ENCODE data around the gene OGFRL1.

GRCh38 chr6:71321314-71321713 is 32.7 kb downstream of the OGFRL1 start:
- TF ChIP-seq CTCF (conservative IDR thresholded peaks at IDR 0.05; ENCODE audit: low read depth, low read length) = no peak
- no peak for TF ChIP-seq EZH2 (IDR thresholded peaks at IDR 0.05; ENCODE audit: borderline replicate concordance, low read depth, low read length, poor library complexity, severe bottlenecking)

All from A673 (cell line).